GM19023 (cell line): ENCODE measurements around the gene ARMC9.
"Not testable (repeated sequence)": the region's sequence is repeated elsewhere in the genome, so short reads cannot be mapped to it uniquely, and the experiment has no call there.

Experiments
- ATAC-seq: cut with Tn5 transposase; IDR thresholded peaks from one replicate; pipeline ENCODE4 v1.9.1; 2021; ENCODE audit warnings: mild to moderate bottlenecking, moderate library complexity; ENCODE audit not compliant: unreplicated experiment

ARMC9 gene

DNA sequence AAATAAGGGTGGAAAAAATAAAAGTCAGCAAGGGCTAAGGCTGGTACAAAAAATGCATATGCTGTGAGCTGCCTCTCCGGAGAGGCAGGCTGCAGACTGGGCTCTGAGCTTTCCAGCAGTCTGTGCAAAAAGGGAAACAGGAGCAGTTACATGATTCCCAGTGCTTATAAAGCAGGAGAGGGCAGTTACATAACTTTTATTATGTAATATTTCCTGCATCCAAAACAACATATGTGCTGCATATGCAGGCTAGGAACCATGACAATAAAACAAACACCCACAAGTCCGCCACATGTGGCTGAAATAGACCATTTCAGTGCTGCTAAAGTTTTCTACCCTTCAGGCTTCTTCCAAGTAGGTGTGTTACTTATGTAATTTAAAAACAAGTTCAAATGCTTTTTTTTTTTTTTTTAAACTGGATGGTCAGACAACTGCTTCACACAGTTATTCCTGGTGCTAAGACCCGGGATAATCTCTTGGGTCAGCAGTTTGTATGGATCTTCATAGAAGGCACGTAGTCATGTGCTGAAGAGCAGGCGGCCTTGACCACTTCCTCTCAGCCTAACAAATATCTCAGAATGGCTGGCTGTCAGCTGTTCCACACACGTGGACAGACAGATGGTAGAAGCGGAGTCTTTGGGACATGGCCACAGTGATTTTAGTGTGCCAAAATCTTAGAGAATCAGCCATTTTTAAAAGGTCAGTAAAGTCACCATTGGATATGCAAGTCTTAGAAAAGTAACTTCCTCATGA lies 43.5 kb downstream of the ARMC9 start:
- no peak for ATAC-seq

GRCh38 chr2:231243866-231244265 lies 45.4 kb downstream of the ARMC9 start:
- ATAC-seq, result no peak

DNA sequence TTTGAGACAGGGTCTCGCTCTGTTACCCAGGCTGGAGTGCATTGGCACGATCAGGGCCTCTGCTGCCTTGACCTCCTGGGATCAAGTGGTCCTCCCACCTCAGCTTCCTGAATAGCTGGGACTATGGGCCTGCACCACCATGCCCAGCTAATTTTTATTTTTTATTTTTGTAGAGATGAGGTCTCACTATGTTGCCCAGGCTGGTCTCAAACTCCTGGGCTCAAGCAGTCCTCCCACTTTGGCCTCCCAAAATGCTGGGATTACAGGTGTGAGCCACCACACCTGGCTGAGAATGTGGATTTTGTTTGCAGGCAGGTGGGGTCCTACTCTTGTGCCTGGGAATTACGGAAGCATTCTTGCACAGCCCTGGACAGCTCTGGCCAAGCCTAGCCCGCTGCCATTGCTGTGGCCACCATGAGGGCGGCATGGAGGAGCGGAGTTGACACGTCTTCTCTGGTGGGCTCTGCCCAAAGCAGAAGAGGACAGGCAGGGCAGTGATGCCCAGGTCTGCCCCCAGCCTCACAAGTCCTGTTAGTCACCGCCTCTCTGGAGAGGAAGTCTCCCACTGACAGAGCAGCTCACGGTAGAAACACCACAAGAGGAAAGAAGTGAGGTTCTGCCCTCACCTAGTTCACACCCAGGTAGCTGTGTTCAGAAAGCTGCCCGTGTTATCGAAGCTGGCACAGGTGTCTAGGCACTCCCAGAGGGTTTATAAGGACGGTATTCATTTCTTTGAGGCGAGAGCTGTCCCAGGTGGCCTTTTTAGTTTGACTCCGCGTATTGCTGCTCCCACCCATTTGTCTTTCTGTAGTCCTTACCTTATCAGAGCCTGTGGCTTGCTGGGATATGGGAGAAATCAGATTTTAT lies 46.2 kb downstream of the ARMC9 start:
- no peak for ATAC-seq

GRCh38 chr2:231245249-231246094 lies 47.0 kb downstream of the ARMC9 start:
- no peak for ATAC-seq

GRCh38 chr2:231246171-231246842 lies 47.9 kb downstream of the ARMC9 start:
- no peak for ATAC-seq

GRCh38 chr2:231250146-231250545 lies 51.7 kb downstream of the ARMC9 start:
- no peak for ATAC-seq

- ATAC-seq, result no peak
These were observed 52.3 kb downstream of the ARMC9 start for GRCh38 chr2:231250698-231251097.

DNA sequence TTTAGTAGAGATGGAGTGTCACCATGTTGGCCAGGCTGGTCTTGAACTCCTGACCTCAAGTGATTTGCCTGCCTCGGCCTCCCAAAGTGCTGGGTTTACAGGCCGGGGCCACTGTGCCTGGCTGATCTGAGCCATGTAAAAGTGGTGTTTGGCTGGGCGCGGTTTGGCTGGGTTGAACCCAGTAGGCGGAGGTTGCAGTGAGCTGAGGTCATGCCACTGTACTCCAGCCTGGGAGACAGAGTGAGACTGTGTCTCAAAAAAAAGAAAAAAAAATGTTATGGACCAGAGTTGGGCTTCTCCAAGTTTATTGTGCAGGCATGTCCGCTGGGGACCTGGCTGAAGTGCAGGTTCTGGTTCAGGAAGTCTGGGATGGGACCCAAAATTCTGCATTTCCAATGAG lies 54.9 kb downstream of the ARMC9 start:
- not testable (repeated sequence) for ATAC-seq

GRCh38 chr2:231256494-231256893 lies 58.1 kb downstream of the ARMC9 start:
- no peak for ATAC-seq

GRCh38 chr2:231257763-231258162 lies 59.3 kb downstream of the ARMC9 start:
- no peak for ATAC-seq

DNA sequence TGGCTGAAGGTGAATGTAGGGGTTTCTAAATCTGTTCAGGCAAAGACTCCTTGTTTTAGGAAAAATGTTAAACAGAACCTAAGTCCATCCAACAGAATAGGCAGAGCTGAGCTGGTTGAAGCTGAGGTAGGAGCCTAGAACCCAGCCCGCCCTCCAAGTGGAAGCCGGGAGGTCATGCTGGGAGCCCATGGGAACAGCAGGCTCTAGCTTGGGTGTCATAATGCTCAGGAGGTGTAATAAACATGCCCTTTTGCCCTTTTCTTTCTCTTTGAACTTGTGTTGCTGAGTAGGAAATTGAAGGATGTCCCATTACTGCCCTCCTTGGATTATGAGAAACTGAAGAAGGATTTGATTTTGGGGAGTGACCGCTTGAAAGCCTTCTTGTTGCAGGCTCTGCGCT lies 60.3 kb downstream of the ARMC9 start:
- no peak for ATAC-seq

DNA sequence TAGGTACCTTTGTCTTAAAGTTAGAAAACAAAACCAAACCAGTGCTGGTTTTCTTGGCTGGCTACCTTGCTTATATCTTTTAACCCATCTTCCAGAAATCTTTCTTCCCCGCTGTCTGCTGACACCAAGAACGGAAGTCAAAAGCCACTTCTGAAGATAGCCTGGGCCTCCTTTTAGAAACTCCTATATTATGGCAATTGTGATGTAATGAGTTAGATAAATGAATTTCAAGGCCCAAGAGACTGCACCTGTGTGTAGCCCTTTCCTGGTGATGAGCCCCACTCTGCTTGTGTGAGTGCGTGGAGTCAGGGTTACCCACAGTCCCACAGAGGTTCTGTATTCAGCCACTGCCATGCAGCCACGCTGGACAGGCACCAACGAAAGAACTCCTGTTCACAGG lies 60.7 kb downstream of the ARMC9 start:
- ATAC-seq, result no peak

DNA sequence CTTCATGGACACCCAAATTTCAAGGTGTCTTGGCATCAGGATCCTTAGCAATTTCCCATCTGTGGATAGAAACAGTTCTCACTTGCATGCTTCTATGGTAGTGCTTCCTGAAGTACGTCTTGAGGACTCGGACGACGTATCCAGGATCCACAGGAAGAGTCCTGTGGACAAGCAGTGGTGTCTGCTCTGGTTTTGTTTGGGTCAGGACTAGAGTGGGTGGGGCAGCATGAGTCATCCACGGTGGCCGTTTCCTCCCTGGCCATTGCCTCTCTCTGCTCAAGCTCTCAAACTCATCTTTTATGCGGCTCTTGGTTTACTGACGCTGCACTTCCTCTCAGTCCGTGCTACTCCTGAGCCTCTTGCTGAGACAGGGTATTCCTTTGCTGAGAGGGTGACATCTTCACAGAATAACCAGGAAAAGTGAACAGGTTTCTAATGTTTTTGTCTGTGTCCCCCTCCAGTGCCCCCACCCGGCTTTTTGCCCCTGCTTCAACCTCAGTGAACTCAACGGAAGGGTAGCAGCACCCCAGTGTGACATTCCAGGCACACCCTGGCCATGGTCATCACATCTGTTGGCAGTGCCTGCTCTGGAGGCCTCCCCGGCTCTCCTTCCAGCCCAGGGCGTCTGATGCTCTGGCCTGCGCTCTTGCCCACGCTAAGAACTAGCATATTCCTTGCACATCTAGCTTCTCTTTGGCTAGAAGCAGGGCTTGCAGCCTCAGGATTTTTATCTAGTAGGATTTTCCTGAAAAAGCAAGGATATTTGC lies 62.2 kb downstream of the ARMC9 start:
- ATAC-seq, result no peak

GRCh38 chr2:231263118-231263831 lies 64.8 kb downstream of the ARMC9 start:
- ATAC-seq, result no peak

- no peak for ATAC-seq
These were observed 72.0 kb downstream of the ARMC9 start for GRCh38 chr2:231270221-231271114.

- no peak for ATAC-seq
These were observed 74.6 kb downstream of the ARMC9 start for GRCh38 chr2:231272991-231273390.

- no peak for ATAC-seq
These were observed 78.6 kb downstream of the ARMC9 start for GRCh38 chr2:231276987-231277386.

DNA sequence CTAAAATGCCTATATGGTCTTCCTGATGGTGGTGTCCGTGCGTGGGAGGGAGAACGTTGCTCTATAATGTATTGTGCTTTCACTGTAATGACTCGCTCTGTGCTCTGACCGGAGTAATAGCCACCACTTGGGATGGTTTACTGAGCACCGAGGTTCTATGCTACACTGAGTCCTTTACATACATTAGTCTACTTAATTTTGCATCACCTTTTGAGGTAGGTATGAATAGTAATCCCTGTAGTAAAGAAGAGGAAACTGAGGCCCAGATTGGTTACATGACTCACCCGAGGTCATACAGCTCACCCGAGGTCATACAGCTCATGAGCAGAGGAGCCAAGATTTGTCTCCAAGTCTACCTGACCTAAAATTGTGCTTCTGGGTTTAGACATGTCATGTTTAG lies 79.5 kb downstream of the ARMC9 start:
- no peak for ATAC-seq
